LNCAP (cell line): Measurements from ENCODE around the gene CATSPER1.

Experiments used
- CTCF ChIP-seq: fragments of 450-650 bp; IDR thresholded peaks from 2 replicates; pipeline ENCODE4 v1.5.1; 2017; ENCODE audit warnings: mild to moderate bottlenecking

The CATSPER1 gene

DNA sequence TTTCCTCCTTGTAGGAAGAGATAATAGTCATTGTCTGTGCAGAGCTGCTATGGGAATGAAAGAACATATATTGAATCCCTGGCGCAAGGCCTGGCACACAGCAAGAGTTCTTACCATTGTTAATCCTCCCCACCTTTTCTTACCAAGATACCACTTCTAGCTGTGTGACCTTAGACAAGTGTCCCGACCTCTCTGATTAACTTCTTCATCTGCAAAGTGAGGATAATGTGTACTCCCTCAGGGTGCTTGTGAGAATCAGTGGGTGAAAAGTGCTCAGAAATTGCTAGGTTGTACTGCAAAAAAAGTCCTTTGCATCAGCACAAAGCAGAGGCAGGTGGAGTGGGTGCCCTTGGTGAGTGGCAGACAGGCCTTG, 18.2 kb downstream of the CATSPER1 start:
- no peak for TF ChIP-seq CTCF

DNA sequence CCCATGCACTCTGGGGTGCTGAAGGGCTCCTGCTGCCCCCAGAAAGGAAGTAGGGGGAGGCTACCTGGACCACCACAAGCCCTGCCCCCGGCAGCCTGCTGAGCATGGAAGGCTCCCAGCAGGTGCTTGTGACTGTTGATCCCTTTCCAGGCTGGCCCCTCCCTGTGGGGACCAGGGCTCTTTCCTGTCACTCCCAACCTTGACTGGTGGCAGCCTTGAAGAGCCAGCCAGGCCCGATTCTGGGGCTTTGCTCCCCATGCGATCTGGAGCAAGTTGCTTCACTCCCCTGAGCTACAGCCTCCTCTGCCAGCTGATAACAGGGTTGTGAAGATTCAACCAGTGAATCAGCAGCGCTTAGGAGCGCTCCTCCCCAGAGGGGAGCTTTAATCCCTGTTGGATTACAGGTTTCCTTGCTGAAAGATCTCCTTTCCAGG, 19.1 kb downstream of the CATSPER1 start:
- no peak for TF ChIP-seq CTCF

GRCh38 chr11:66006891-66007176, 19.4 kb downstream of the CATSPER1 start:
- no peak for TF ChIP-seq CTCF

DNA sequence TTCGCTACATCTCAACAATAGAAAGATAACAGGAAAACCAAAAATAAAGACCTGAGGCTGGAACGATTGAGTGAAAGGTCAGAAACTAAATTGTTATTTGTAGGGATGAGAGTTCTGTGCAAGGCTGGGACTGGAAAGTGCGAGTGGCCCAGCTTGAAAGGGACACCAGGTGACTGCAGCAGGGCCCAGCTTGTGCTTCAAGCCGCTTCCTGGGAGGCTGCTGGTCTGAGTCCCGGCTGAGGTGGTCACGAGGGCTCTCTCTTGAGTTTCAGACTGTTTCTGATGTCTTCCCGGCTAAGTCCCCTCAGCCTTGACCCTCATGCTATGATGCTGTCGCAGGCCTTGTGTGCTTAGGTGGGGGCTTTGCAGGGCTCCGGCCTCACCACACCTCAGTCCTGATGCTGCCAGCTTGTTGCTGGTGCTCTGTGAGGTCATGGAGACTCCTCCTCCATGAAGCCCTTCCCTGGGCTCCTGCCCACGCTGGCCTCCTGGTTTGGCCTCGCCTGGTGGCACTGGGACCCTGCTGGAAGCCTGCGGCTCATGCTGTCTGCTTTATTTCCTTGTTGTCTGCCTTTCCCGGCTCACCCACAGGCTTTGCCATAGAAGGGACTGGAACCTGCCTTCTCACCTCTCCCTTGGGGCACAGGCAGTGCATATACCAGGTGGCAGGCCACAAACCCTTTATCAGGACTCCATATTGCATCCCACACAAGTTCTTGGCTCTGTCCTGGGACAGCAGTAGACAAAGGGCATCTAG, 20.0 kb downstream of the CATSPER1 start:
- TF ChIP-seq CTCF = no peak

DNA sequence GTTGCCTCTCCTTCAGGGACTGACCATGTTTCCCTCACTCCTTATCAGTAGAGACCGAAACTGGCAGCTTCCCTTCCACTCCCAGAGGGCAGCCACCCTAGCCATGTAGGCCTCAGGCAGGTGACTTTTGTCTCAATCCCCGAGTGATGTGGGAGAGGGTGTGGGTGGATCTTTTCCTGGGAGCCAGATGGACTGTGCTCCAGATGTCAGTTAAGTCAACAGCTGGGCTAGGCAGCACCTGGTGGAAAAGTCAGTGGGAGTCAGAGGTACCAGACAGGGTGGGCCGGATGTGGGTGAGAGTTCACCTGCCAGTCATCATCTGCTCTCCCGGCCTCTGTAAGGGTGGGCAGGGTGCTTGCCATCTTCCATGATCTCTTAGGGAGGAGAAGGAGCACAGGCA, 22.1 kb downstream of the CATSPER1 start:
- no peak for TF ChIP-seq CTCF

DNA sequence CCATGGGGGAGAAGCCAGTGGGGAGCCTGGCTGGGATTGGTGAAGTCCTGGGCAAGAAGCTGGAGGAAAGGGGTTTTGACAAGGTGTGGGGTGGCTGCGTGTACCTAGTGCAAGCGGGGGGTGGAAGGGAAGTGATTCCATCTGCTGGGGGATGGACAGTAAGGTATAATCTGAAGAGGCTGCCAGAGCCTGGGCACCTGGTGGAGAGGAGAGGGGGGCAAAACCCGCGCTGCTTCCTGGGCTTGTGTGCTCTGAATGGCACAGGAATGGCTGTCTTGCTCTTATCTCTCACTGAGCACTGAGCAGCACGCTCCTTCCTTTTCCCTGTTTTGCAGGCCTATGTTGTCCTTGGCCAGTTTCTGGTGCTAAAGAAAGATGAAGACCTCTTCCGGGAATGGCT, 23.0 kb downstream of the CATSPER1 start:
- no peak for TF ChIP-seq CTCF

- peak; percentile 42; the same call in 1 of the 2 replicates for TF ChIP-seq CTCF
Measured at GRCh38 chr11:66002648-66003225, 23.5 kb downstream of the CATSPER1 start.
